ENCODE measurements around the gene HSPG2.

DNA sequence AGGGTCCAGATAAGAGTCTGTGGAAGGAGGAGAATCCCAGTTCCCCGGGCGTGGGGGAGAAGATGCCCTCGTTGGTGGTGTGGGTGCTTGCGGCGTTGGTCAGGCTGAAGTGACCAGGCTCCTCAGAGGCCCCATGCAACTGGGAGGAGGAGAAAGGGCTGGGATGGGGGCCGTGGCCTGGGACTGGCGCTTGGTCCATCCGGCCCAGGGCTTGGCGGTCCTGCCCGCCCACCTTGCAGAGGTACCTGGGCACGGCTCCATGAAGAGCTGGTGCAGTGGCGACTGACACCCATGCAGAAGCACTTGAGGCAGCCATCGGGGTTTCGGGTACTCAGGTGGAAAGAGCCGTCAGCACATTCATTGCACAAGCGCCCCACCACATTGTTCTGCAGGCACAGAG, 60.8 kb downstream of the HSPG2 start:
- TF ChIP-seq, protein P1, sequence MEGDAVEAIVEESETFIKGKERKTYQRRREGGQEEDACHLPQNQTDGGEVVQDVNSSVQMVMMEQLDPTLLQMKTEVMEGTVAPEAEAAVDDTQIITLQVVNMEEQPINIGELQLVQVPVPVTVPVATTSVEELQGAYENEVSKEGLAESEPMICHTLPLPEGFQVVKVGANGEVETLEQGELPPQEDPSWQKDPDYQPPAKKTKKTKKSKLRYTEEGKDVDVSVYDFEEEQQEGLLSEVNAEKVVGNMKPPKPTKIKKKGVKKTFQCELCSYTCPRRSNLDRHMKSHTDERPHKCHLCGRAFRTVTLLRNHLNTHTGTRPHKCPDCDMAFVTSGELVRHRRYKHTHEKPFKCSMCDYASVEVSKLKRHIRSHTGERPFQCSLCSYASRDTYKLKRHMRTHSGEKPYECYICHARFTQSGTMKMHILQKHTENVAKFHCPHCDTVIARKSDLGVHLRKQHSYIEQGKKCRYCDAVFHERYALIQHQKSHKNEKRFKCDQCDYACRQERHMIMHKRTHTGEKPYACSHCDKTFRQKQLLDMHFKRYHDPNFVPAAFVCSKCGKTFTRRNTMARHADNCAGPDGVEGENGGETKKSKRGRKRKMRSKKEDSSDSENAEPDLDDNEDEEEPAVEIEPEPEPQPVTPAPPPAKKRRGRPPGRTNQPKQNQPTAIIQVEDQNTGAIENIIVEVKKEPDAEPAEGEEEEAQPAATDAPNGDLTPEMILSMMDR (IDR thresholded peaks at IDR 0.05): no peak
- no peak for TF ChIP-seq POLR2AphosphoS5 (IDR thresholded peaks at IDR 0.05; ENCODE audit: insufficient read depth in 1 of 2, low read depth in 1 of 2)
